Mucosa of descending colon (tissue), 3 donors: Measurements from ENCODE around the gene KCNK6. TPM values are rescaled to one million over a fixed set of nuclear protein-coding genes. Genes with fewer than 3 reads are reported as not detected.

Source experiments
- ATAC-seq: fragments of 200-7000 bp; cut with Tn5 transposase; one replicate; pipeline ENCODE4 v1.9.1; 2020; ENCODE audit warnings: mild to moderate bottlenecking, moderate library complexity
- DNase-seq, 3 donors: peaks; one replicate each; pipeline ENCODE4 v3.0.0-alpha.2; 2020
- H3K36me3 ChIP-seq: fragments of 200-600 bp; one replicate; pipeline ENCODE4 v1.8.0; 2021; ENCODE audit warnings: low read depth, mild to moderate bottlenecking
- H3K4me1 ChIP-seq: fragments of 200-600 bp; one replicate; pipeline ENCODE4 v1.8.0; 2021; ENCODE audit warnings: low read depth, mild to moderate bottlenecking
- H3K4me3 ChIP-seq: fragments of 200-600 bp; one replicate; pipeline ENCODE4 v1.8.0; 2021; ENCODE audit warnings: mild to moderate bottlenecking
- H3K9me3 ChIP-seq: fragments of 200-600 bp; one replicate; pipeline ENCODE4 v1.8.0; 2021; ENCODE audit warnings: mild to moderate bottlenecking
- CTCF ChIP-seq: fragments of 200-600 bp; IDR thresholded peaks from one replicate; pipeline ENCODE4 v1.8.0; 2022; ENCODE audit warnings: antibody characterized with exemption, mild to moderate bottlenecking
- intact Hi-C, 2 donors: fragments of 100-400 bp; cut with DNase I in 1 of 2; cut with micrococcal nuclease in 1 of 2; formaldehyde crosslinking; loops; one replicate each; pipeline versions ENCODE4 v1.11.0 to v1.11.1; 2022; cut with DNase I, micrococcal nuclease
- total RNA-seq, 3 donors: library from RNA; stranded (reverse); fragmentation: NEBNext Ultra II Directional in 2 of 3; extraction: Animal tissue kit (Norgen Biotek cat#: 25700) in 2 of 3; gene quantifications; one replicate each; pipeline versions ENCODE4 v1.2.1 to v1.2.4, GENCODE V29; 2021 to 2023
- donor health status: DM: no; HTN: no; CAD: no; lungs with moderate emphysema.
- donor health status: DM: no; HTN: no; CAD: no.
- donor health status: DM: no; HTN: yes; CAD: no.

KCNK6 gene
- total RNA-seq, 3 donors from 2014 or later: 24.8 to 27.8 (median 25.6) TPM

- Histone ChIP-seq H3K9me3 (no peaks in the 10 kb centered on the region), H3K36me3 (no peaks in the 10 kb centered on the region), H3K4me3 (no peak overlapping the region), H3K4me1 (peaks cover 5% of the 10 kb centered on the region)
- intact Hi-C loops: no loop called here
- DNase-seq (no peak), ATAC-seq (no peak)
- no peak for TF ChIP-seq CTCF
These were observed 9.4 kb upstream of the KCNK6 start for GRCh38 chr19:38310279-38310670.

DNA sequence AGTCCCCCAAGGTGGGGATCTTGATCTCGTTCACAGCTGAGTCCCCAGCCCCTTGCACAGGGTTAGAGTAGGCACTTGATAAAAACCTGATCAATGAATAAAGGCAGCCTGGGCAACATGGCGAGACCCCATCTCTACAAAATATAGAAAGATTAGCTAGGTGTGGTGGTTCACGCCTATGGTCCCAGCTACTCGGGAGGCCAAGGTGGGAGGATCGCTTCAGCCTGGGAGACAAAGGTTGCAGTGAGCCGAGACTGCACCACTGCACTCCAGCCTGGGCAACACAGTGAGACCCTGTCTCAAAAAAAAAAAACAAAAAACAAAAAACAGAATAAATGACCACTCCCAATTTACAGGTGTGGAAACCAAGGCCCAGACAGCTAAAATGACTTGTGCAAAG is 8.7 kb upstream of the KCNK6 start:
- no peak for TF ChIP-seq CTCF
- DNase-seq (no peak), ATAC-seq (no peak)
- H3K4me1 ChIP-seq: peaks cover 5% of the 10 kb centered on the region
- intact Hi-C loops: no loop called here
- no peak overlapping the region for H3K4me3 ChIP-seq
- H3K9me3 ChIP-seq: no peaks in the 10 kb centered on the region
- peaks cover 3% of the 10 kb centered on the region for H3K36me3 ChIP-seq

GRCh38 chr19:38315657-38316476 is 3.8 kb upstream of the KCNK6 start, which contains the start of gene YIF1B:
Gene YIF1B (minus strand): TSS chr19:38315947. CDS start chr19:38315917, 30 bp downstream.
- peak; percentile 91 for ATAC-seq
- Histone ChIP-seq H3K36me3 (peaks cover 5% of the 10 kb centered on the region), H3K4me3 (peak within 1 kb of the TSS; percentile 18), H3K9me3 (no peaks in the 10 kb centered on the region), H3K4me1 (peaks cover 18% of the 10 kb centered on the region)
- intact Hi-C loops: no loop called here
- peak; percentile 97 to 98 (median 97) for DNase-seq
- no peak for TF ChIP-seq CTCF

DNA sequence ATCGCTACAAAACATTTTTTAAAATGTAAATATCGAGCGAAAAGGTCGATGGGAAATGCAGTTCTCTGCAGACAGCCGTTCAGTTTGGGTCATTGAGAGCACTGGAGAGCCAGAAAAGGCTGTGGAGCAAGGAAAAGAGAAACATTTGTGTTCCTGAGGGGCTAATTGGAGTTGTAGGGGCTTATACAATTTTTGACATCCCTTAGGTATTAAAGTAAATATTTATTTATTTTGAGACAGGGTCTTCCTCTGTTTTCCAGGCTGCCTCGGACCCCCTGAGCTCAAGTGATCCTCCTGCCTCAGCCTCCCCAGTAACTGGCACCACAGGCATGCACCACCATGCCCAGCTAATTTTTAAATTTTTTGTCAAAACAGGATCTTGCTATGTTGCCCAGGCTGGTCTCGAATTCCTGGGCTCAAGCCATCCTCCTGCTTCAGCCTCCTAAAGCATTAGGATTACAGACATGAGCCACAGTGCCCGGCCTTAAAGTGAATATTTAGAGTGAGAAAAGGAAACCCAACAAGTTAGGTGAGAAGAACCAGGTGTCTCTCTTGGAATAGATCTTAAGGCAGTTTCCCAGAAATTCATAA is 3.1 kb upstream of the KCNK6 start:
- intact Hi-C loops: no loop called here
- no peak for ATAC-seq
- no peak for TF ChIP-seq CTCF

GRCh38 chr19:38317104-38317612 is 2.5 kb upstream of the KCNK6 start:
- no peak for TF ChIP-seq CTCF
- peaks cover 18% of the 10 kb centered on the region for H3K4me1 ChIP-seq
- no peak for DNase-seq
- intact Hi-C loops: no loop called here
- H3K4me3 ChIP-seq: no peak overlapping the region
- H3K36me3 ChIP-seq: peaks cover 5% of the 10 kb centered on the region
- ATAC-seq: no peak
- no peaks in the 10 kb centered on the region for H3K9me3 ChIP-seq

More for the DNA sequence above, 3.1 kb upstream of the KCNK6 start:
- no peak for DNase-seq
- peaks cover 18% of the 10 kb centered on the region for H3K4me1 ChIP-seq
- H3K36me3 ChIP-seq: peaks cover 5% of the 10 kb centered on the region
- H3K9me3 ChIP-seq: no peaks in the 10 kb centered on the region
- H3K4me3 ChIP-seq: peak overlapping the region; percentile 18
